ENCODE results near the gene AGAP1. TPM values are rescaled to one million over a fixed set of nuclear protein-coding genes. Genes with fewer than 3 reads are reported as not detected.

The AGAP1 gene
- total RNA-seq, 6 experiments from 2014 or later = 14.1 to 16.0 (median 15.1) TPM

DNA sequence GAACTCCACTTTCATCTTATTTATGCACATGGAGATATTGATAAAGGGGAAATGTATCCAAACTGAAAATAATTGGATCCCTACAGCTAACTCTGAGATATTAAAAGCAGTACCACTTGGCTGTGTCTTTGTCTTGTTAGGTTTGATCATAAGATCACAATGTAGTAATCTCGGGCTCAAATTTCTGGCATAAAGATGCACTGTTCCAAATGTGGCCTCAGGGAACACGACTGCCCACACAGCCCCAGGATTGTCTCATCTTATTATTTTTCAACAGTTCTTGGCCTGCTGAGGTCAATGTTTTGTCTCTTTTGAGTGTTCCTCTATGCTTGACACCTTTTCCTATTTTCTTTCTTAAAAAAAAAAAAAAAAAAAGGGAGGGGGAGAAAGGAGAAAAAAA lies 560.3 kb downstream of the AGAP1 start:
- TF ChIP-seq, protein P1, sequence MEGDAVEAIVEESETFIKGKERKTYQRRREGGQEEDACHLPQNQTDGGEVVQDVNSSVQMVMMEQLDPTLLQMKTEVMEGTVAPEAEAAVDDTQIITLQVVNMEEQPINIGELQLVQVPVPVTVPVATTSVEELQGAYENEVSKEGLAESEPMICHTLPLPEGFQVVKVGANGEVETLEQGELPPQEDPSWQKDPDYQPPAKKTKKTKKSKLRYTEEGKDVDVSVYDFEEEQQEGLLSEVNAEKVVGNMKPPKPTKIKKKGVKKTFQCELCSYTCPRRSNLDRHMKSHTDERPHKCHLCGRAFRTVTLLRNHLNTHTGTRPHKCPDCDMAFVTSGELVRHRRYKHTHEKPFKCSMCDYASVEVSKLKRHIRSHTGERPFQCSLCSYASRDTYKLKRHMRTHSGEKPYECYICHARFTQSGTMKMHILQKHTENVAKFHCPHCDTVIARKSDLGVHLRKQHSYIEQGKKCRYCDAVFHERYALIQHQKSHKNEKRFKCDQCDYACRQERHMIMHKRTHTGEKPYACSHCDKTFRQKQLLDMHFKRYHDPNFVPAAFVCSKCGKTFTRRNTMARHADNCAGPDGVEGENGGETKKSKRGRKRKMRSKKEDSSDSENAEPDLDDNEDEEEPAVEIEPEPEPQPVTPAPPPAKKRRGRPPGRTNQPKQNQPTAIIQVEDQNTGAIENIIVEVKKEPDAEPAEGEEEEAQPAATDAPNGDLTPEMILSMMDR (IDR thresholded peaks at IDR 0.05) = no peak
- Mint-ChIP-seq H3K4me3 (no peak overlapping the region), H3K4me1 (ENCODE audit: low read depth) (peaks cover 6% of the 10 kb centered on the region; the same call in 1 of the 2 replicates), H3K27me3 (ENCODE audit: insufficient read depth) (no peaks in the 10 kb centered on the region), H3K36me3 (ENCODE audit: low read depth) (peaks cover 8% of the 10 kb centered on the region), H3K27ac (no peak overlapping the region), H3K9me3 (peaks cover 7% of the 10 kb centered on the region; the same call in 1 of the 2 replicates)
- DNase-seq = peak; percentile 7

DNA sequence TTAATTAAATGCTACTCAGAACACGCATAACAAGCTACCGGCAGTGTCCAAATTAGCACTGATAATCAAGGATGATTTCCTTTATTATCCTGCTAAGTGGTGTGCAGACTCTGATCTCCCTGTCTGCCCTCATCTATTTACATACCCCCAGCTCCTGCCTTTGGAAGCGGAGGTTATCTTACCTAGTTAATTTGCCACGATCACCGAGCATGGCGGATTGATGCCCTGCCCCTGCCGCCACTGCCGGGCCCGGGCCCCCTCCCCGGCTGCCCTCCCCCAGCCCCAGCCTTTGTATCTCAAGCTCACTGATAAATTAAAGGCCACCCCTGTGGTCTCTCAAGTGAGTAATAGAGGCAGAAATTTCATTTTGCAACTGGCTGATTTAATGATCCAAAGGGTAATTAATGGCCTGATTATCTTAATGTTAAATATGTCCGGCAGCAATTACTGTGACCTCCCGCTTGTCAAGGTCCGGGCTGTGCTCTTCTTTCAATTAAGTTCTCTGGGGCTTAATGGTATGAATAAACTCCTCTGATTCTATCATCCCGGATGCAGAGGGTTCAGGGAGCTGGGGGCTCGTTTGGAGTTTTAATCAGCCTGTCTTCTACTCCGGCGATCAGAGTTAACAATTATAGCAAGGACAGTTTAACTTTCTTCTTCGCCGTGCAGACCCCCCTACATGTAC lies 560.9 kb downstream of the AGAP1 start:
- peaks cover 7% of the 10 kb centered on the region; the same call in 1 of the 2 replicates for H3K9me3 Mint-ChIP-seq
- no peak overlapping the region for H3K27ac Mint-ChIP-seq
- H3K36me3 Mint-ChIP-seq (ENCODE audit: low read depth) = peaks cover 8% of the 10 kb centered on the region
- TF ChIP-seq, protein P1 (IDR thresholded peaks at IDR 0.05) = no peak
- peaks cover 6% of the 10 kb centered on the region; the same call in 1 of the 2 replicates for H3K4me1 Mint-ChIP-seq (ENCODE audit: low read depth)
- DNase-seq = no peak
- no peak overlapping the region for H3K4me3 Mint-ChIP-seq
- H3K27me3 Mint-ChIP-seq (ENCODE audit: insufficient read depth) = no peaks in the 10 kb centered on the region

GRCh38 chr2:236055471-236055870 lies 561.6 kb downstream of the AGAP1 start:
- Mint-ChIP-seq H3K36me3 (ENCODE audit: low read depth) (peaks cover 8% of the 10 kb centered on the region), H3K9me3 (peaks cover 7% of the 10 kb centered on the region; the same call in 1 of the 2 replicates), H3K4me3 (no peak overlapping the region), H3K27ac (no peak overlapping the region), H3K27me3 (ENCODE audit: insufficient read depth) (no peaks in the 10 kb centered on the region), H3K4me1 (ENCODE audit: low read depth) (peaks cover 6% of the 10 kb centered on the region; the same call in 1 of the 2 replicates)
- TF ChIP-seq, protein P1 (IDR thresholded peaks at IDR 0.05) = no peak
- no peak for DNase-seq

DNA sequence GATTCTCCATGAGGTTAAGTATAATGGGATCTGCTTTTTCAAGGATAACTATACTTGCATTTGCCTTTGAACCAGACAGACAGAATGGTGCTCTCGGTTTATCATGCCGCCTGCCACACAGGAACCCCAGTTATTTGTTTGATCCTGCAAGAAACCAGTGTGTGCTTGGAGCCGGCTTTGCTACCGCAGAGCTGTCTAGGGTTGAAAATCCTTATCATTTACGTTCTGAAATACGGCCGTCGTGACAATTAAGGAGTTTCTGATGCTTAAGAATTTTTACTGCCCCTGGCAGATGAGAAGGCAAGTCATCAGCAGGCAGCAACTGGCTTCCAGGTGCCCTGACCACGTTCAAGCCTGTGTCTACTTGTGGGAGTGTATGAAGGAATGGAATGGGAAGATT lies 562.3 kb downstream of the AGAP1 start:
- no peak overlapping the region for H3K4me3 Mint-ChIP-seq
- H3K36me3 Mint-ChIP-seq (ENCODE audit: low read depth) = peaks cover 8% of the 10 kb centered on the region

GRCh38 chr2:236057375-236057774 lies 563.5 kb downstream of the AGAP1 start:
- no peak overlapping the region for H3K27ac Mint-ChIP-seq
- no peaks in the 10 kb centered on the region for H3K27me3 Mint-ChIP-seq (ENCODE audit: insufficient read depth)
- H3K4me3 Mint-ChIP-seq = no peak overlapping the region
- no peak for DNase-seq
- peaks cover 7% of the 10 kb centered on the region for H3K9me3 Mint-ChIP-seq
- H3K36me3 Mint-ChIP-seq (ENCODE audit: low read depth) = peaks cover 8% of the 10 kb centered on the region
- H3K4me1 Mint-ChIP-seq (ENCODE audit: low read depth) = peaks cover 6% of the 10 kb centered on the region; the same call in 1 of the 2 replicates
- TF ChIP-seq, protein P1 (IDR thresholded peaks at IDR 0.05) = no peak

More for the DNA sequence above, 562.3 kb downstream of the AGAP1 start:
- H3K9me3 Mint-ChIP-seq = peaks cover 7% of the 10 kb centered on the region; the same call in 1 of the 2 replicates
- DNase-seq = no peak
- H3K4me1 Mint-ChIP-seq (ENCODE audit: low read depth) = peaks cover 6% of the 10 kb centered on the region; the same call in 1 of the 2 replicates
- H3K27ac Mint-ChIP-seq = no peak overlapping the region
- TF ChIP-seq, protein P1 (IDR thresholded peaks at IDR 0.05) = no peak
- no peaks in the 10 kb centered on the region for H3K27me3 Mint-ChIP-seq (ENCODE audit: insufficient read depth)

Measured in HFFc6 (cell line).